Myocyte (in vitro differentiated cells): ENCODE data around the gene CBLN3. TPM values are rescaled to one million over a fixed set of nuclear protein-coding genes. Genes with fewer than 3 reads are reported as not detected.

ENCODE experiments used
- DNase-seq: peaks from one replicate; pipeline ENCODE4 v3.0.0-alpha.2; 2012; ENCODE audit warnings: low read depth
- total RNA-seq: library from RNA; depleted of rRNA; stranded (reverse); fragments of >200 nt; gene quantifications from 2 replicates; pipeline ENCODE4 v1.2.3, GENCODE V29; 2014

CBLN3 gene
- total RNA-seq, 1 donor from 2014 or later = 1.0 TPM

DNA sequence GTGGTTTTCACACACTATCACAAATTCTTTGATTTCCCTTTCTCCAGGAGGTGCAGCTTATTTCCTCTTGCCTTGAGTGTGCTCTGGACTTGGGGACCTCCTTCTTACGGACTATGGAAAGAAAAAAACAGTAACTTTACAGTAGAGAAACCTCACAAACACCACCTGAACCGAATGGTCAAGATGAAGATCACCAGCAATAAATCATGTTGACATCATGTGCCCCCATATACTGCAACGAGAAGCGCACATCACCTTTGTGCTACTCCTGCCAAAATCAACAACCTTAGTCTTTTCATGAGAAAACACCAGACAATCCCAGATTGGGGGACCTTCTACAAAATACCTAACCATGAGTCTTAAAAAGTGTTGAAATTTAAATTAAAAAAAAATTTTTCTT lies 43.9 kb downstream of the CBLN3 start:
- no peak for DNase-seq

DNA sequence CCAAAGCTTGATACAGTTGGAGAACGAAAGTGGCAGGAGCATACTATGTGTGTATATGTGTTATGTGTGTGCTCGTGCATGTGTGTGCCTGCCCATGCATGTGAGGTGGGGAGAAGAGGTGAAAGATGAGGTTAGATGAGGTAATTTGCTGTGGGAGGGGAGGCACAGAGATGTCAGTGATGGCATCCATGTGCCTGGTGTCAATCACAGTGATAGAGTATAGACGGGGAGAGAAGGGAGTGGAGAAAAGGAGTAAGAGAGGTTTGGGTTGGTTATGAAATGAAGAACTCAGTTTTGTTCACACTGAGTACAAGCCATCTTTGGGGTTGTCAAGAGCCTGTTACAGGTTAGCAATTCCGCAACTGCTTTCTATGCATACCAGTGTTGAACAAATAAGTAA lies 45.3 kb downstream of the CBLN3 start:
- DNase-seq = no peak

DNA sequence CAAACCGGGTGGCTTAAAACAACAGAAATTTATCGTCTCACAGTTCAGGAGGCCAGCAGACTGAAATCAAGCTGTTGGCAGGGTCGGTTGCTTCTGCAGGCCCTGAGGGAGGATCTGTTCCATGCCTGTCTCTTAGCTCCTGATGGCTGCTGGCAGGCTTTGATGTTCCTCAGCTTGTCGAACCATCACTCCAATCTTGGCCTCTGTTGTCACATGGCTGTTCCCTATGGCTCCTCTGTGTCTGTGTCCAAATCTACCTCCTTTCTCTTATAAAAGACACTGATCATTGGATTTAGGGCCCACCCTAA lies 47.5 kb downstream of the CBLN3 start:
- no peak for DNase-seq

DNA sequence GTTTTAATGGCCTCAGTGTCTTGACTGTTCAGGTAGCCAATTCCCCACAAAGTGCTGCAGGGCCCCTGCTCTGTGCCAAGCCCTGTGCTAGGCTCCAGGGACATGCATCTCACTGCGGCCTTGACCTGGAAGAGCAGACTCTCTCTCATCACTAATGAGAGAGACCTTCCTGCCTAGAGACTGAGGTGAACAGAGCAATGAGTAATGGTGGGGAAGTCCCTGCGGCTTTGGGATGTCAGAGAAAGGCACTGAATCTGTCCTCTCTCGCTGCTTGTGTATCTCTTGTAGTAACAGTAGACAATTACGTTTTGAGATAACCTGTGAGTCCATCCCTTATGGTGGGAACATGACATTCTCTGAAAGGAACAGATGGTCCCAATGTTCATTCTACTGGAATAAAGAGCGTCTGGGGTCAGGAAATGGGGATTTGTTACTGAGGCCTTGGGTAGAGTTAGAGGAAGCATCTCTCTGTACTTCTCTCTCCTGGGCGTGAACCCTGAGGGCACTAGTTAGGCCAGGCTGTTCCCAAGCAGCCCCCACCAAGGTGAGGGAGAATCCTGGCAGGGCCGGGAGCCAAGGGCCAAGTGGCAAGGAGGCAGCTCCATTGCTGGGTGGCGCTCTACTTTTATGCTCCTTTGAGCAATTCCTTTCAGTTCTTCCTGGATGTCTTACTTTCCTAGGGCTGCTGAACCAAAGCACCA lies 48.0 kb downstream of the CBLN3 start:
- DNase-seq = no peak

DNA sequence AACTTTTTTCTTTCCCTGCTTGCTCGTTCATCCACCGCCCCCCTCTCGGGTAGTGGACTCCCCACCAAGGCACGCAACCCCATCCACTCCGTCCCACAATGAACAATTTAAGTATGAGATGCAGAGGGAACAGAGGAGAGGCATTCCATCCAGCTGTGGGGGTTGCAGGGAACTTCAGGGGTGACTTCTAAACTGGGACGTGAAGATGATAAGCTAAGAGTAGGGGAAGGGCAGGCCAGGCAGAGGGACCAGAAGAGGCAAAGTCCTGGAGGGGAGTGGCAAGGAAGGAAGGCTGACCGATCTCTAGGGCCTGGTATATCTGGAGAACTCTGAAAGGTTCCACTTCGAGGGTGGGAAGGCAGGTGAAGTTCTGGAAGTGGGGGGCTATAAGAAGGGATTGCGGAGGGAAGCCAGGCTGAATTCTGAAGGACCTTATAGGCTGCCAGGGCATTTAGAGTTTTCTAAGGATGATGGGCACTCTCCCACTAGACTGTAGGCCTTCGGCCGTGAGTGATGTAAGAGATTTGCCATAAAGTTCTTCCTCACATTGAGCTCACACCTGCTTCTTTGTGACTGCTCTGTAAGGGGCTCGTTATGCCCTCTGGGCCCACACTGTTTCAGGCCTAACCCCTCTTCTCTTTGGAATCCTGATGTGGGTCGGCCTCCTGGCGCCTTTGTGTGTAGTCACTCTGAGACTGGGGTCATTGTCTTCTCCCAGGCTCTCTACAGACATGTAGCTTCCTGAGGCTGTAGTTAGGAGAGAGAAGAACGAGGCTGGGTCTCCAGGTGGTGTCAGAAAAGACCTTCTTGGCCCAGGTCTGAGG lies 49.3 kb downstream of the CBLN3 start:
- no peak for DNase-seq

DNA sequence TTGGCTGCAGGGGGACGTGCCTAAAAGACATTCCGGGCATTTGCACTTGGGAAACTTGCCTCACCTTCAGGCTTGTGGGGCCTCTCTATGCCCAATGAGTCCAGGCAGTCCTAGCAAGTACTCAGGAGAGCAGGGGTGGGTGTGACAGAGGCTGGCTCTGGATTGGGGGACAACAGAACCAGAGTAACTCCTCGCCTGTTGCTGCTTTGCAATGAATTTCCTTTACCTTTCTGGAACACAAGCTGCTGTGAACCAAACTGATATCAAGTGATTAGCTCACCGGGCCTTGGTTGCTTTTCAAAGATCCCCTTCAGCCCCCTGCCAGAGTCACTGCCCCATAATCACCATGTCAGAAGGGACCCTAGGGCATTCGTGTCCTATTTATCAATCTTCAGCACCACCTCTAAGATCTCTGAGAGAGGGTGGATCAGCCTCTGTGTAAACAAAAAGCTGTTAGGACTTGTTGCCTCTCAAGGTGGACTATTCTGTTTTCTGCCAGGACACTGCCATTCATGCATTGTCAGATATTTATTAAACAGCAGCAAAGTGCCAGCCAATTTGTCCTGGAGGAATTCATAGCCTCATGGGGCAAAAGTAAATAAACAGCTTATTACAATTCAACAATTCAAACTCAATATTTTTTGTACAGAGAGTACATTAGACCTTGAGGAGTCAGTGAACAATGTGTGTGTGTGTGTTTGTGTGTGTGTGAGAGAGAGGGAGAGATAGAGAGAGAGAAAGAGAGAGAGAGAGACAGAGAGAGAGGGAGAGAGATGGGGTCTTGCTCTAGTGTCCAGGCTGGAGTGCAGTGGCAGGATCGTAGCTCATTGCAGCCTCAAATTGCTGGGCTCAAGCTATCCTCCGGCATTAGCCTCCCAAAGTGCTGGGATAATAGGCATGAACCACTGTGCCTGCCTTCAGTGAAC lies 50.2 kb downstream of the CBLN3 start:
- DNase-seq = no peak

DNA sequence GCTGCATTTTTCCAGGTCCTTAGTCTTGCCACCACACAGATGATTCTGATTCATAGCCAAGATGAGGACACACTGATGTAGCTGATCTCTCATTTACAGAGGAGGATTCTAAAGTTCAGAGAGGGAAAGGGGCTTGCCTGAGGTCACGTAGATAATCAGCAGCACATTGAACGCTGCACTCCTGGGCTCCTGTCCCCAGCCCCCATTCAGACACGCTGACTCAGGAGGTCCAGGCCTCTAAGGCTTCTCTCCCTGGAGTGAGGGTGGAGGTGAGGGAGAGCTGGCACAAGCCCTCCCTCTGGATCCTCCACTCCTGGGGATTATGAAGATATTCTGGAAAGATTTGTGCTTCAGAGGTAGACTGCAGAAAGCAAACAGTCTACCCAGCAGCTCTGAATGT lies 51.1 kb downstream of the CBLN3 start:
- DNase-seq = no peak

DNA sequence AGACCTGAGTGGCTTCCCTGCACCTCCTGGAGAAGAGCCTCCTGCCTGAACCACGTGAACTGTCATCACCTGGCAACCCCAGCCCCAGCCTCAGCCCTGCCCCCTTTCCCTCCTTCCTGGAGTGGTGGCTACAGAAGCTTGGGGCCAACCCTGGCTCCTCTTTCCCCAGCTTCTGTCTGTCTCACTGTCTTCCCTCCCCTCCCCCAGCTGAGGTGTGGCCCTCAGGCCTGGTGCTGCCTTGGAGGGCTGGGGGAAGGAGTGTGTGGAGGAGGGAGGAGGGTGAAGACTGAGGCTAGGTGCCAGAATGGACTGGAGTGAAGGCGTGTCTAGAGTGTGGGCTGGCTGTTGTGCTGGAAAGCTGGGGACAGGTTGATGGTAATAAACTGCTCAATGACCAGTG lies 51.8 kb downstream of the CBLN3 start:
- DNase-seq = no peak

DNA sequence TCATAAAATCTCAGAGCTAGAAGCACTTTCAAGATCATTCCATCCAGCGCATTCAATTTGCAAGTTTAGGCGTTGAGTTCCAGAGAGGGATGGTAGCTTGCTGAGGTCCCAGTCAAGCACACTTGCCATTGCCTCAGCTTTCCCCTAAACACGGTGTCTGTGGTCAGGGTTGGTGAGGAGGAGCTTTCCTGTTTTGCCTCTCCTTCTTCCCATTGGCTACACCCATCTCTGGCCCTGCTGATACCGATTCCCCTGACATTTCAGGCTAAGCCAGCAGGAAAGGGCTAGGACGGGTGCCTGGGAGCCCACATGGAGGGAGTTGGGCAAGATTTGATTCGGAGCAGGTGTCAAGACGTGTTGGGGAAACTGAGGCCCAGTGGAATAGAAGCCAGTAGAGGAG lies 52.3 kb downstream of the CBLN3 start:
- DNase-seq = no peak

Other genes with a start within 250 kb of the CBLN3 start
- 85.4 and 99.4 TPM in 2 replicates for gene IPO4, start 240.9 kb downstream of the CBLN3 start, total RNA-seq
- gene TM9SF1, start 234.2 kb downstream of the CBLN3 start, total RNA-seq = 59.5 and 76.3 TPM in 2 replicates
- gene TSSK4, start 224.0 kb downstream of the CBLN3 start, total RNA-seq = not detected in 2 replicates
- 42.1 and 49.6 TPM in 2 replicates for gene CHMP4A, start 216.2 kb downstream of the CBLN3 start, total RNA-seq
- gene MDP1, start 213.6 kb downstream of the CBLN3 start, total RNA-seq = 16.6 and 16.7 TPM in 2 replicates
- gene NEDD8, start 197.3 kb downstream of the CBLN3 start, total RNA-seq = 196 and 233 TPM in 2 replicates
- gene GMPR2, start 196.7 kb downstream of the CBLN3 start, total RNA-seq = 60.8 and 90.3 TPM in 2 replicates
- 39.2 and 48.7 TPM in 2 replicates for gene TINF2, start 187.0 kb downstream of the CBLN3 start, total RNA-seq
- 0.08 and 0.99 TPM in 2 replicates for gene TGM1, start 166.5 kb downstream of the CBLN3 start, total RNA-seq
- 26.3 TPM in 2 replicates for gene RABGGTA, start 158.1 kb downstream of the CBLN3 start, total RNA-seq
- gene DHRS1, start 129.9 kb downstream of the CBLN3 start, total RNA-seq = 17.5 and 25.1 TPM in 2 replicates
- 27.9 and 28.9 TPM in 2 replicates for gene NOP9, start 129.8 kb downstream of the CBLN3 start, total RNA-seq
- gene CIDEB, start 121.7 kb downstream of the CBLN3 start, total RNA-seq = not detected in 2 replicates
- 2.7 and 3.2 TPM in 2 replicates for gene LTB4R2, start 119.5 kb downstream of the CBLN3 start, total RNA-seq
- 0.67 and 0.68 TPM in 2 replicates for gene LTB4R, start 118.2 kb downstream of the CBLN3 start, total RNA-seq
- not detected in 2 replicates for gene ADCY4, start 94.6 kb downstream of the CBLN3 start, total RNA-seq
- not detected in 2 replicates for gene RIPK3, start 89.7 kb downstream of the CBLN3 start, total RNA-seq
- gene NFATC4, start 61.5 kb downstream of the CBLN3 start, total RNA-seq = 19.4 and 23.2 TPM in 2 replicates
- 0.05 and 0.21 TPM in 2 replicates for gene NYNRIN, start 30.7 kb downstream of the CBLN3 start, total RNA-seq
- 28.0 and 29.6 TPM in 2 replicates for gene KHNYN, start 286 bp upstream of the CBLN3 start, total RNA-seq
- 24.2 and 27.5 TPM in 2 replicates for gene SDR39U1, start 13.1 kb upstream of the CBLN3 start, total RNA-seq
- gene CMA1, start 78.6 kb upstream of the CBLN3 start, total RNA-seq = not detected in 2 replicates
- gene CTSG, start 146.6 kb upstream of the CBLN3 start, total RNA-seq = not detected in 2 replicates
- not detected in 2 replicates for gene GZMH, start 180.0 kb upstream of the CBLN3 start, total RNA-seq
- not detected in 2 replicates for gene GZMB, start 204.5 kb upstream of the CBLN3 start, total RNA-seq